GM18498 (cell line): Measurements from ENCODE around the gene MAGI2.
"Not testable (repeated sequence)": the region's sequence is repeated elsewhere in the genome, so short reads cannot be mapped to it uniquely, and the experiment has no call there.

ENCODE experiments used
- ATAC-seq: cut with Tn5 transposase; IDR thresholded peaks from one replicate; pipeline ENCODE4 v1.9.1; 2021; ENCODE audit warnings: mild to moderate bottlenecking, moderate library complexity; ENCODE audit not compliant: unreplicated experiment

MAGI2 gene

DNA sequence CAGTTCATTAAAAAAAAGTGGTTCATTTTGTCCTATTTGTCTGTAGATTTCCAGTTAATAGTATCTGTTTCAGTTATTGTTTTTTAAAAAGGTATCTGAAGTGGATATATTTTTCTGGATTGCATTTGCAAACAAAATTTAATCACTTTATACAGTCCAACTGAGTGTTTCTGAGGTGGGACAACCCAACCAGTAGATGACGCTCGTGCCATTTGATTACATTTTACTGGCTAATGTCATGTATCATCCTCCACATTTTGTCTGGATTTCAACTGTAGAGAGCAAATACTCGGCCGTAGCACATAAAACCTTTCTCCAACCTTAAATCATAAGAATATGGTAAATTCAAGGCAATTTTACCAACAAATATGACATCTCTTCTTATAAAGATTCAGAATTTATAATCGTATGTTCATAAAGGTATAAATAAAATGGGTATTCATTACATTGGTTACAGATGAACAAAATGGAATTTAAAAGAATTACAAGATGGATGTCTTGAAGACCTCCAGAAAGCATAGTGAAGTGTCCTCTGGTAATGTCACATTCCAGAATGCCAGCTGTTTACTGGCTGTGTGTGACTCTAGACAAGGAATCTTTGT is 865.9 kb downstream of the MAGI2 start:
- no peak for ATAC-seq

DNA sequence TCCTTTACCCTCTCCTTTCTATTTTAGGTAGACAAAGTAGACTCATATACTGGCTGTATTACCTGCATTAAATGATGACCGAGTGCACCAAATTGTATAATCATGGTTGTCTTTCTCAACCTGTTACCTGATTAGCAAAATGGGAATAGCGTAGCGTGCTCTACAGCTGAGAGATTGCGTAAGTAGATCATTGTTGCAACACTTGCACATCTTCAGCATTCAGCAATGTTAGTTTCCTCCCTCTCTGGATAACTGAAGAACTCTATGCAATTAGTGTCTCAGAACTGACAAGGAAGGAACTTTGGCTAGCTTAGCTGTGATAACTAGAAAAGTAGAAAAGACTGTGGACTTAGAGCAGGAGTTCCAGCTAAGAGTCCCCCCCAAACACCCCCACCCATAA is 867.5 kb downstream of the MAGI2 start:
- ATAC-seq = no peak

DNA sequence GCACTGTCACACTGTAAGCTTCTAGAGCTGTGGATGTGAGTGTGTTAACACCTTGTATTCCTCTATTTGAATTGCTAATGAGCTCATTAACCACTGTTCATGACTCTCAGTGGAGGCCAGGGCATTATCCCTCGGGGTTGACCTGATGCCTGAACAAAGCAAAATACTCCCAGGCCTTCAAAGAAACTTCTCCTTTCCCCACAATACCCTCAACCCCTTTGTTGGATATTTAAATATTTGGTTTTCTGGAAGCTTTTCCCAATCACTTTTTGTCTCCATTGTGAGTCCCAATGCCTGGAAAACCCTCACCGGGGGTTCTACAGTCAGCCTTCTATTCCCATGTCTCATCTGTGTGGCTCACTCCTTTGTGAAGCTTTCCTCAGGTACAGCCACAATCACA is 874.8 kb downstream of the MAGI2 start:
- ATAC-seq = no peak

DNA sequence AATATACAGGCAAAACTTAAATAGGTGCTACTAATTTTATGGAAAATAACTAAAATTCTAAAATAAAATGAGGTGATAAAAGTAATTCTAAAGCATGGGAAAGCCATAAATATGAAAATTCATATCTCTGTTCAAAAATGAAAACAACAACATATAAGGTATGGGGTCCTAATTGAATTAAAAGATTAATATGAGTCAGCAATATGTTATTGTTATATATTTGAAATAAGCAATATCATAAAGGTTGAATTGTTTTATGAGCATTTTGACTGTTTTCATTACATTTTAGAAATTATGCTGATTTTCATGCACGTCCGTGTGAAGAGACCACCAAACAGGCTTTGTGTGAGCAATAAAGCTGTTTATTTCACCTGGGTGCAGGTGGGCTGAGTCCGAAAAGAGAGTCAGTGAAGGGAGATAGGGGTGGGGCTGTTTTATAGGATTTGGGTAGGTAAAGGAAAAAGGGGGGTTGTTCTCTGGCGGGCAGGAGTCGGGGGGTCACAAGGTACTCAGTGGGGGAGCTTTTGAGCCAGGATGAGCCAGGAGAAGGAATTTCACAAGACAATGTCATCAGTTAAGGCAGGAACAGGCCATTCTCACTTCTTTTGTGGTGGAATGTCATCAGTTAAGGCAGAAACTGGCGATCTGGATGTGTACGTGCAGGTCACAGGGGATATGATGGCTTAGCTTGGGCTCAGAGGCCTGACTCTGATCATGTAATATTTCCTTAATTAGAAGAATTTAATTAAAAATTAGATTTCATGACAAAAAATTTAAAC is 876.1 kb downstream of the MAGI2 start:
- not testable (repeated sequence) for ATAC-seq

DNA sequence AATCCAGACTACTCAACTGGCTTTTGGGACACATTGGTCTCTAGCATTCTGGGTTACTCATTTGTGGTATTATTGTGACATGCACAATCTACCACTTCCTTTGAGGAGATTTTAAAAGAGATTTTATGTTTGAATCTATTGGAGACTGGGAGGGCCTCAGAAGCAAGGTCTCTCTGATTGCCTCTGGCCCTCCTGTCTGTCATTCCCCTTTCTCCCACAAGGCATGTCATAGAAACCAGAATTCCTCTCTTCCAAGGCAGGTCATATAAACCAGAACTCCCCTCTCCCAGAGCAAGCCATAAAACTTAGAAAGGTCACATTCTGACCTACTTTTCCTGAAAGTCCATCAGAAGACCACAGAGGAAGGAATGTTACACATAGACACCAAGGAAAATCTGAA is 877.2 kb downstream of the MAGI2 start:
- no peak for ATAC-seq

DNA sequence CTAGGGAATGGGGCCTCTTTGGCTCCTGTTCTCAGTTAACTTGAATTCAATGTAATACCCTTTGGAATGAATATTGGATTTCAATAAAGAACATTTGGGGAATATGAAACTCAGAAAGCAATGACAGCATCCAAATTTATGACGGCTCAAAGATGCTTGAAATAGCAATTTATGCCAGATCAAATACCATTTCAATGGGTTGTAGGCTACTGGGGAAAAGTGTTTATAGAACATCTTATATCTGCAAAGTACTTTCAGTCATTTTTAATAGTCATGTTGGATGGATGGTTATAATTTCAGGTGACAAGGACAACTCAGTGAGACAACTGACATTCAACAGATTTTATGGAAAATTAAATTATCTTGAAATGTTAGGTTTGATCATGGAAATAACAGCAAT is 882.2 kb downstream of the MAGI2 start:
- ATAC-seq = no peak

DNA sequence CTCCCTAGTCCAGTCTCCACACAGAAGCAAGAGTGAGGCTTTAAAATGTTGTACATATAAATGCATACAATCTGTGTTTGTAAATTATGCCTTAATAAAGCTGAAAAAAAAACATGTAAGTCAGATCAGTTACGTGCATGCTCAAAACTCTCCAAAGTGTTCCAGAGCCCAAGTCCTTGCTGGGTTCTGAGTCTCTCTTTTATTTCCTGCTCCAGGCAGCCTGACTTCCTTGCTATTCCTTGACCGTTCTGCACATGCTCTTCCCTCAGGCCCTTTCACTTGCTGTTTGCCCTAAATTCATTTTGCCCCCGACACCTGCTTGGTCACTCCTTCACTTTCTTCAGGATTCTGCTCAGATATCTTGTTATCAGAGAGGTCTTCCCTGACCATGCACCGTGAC is 884.8 kb downstream of the MAGI2 start:
- no peak for ATAC-seq

DNA sequence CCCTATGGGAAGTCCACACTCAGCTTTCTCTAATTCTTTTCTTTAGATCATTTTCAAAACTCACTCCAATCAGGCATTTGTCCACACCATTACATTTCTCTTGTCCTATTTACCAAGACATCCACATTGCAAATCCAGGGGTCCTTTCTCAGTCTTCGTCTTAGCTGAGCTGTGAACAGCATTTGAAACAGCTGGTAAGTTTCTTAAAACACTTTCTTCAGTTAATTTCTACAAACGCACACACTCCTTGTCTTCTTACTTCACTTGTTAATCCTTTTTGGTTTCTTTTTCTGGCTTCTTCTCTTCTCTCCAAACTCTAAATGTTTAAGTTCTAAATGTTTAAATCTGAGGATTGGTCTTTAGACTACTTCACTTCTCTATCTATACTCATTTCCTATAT is 885.6 kb downstream of the MAGI2 start:
- no peak for ATAC-seq

DNA sequence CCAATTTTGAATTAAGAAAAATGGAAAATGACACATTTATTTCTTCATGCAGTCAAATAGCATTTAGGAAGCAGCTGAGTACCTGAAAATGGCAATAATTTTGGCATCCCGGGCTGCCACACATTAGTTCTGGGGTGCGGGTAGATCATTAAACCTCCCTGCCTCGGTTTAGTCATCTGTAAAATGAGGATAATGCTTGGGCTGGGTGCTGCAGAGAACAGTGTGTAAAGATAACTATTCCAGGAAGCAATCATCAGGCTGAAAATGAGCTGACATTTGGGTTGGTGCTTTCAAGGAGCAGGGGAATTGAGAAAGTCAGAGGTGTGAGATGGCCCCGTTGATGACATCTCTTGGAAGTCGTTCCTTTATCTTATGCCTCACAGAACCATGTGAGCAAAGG is 887.7 kb downstream of the MAGI2 start:
- ATAC-seq = no peak

DNA sequence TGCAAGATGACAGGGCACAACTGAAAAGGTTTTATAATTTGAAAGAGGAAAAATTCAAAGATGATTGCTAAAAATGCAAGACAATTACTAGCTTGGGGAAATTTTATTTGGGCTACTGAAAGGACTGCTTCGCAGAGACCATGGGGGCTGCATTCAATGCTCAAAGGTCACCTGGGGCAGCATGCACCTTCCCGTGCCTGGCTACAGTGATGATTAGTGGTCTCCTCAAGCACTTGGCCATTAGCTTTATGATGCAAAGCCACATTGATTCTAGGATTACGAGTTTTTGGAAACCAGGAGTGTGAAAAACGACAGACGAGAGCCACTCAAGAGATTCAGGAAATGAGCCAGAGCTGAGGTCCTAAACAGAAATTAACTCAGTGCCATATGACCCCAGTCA is 890.3 kb downstream of the MAGI2 start:
- no peak for ATAC-seq

DNA sequence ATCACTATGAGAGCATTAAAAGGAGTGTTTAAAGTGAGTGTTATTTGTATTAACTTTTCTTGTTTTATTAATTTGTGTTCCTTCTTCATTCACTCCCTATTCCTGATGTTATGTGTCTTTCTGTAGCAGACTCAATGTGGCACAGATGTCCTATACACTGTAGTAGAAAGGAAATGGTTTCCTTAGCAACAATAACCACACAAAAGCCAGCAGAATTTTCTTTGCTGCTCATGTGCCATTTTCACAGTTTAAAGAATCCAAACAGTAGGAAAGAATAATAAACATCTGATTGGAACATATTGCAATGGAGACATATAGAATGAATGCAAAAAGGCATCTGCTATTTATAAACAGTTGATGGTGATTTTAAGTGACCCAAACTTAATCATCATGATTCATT is 891.3 kb downstream of the MAGI2 start:
- ATAC-seq = no peak

DNA sequence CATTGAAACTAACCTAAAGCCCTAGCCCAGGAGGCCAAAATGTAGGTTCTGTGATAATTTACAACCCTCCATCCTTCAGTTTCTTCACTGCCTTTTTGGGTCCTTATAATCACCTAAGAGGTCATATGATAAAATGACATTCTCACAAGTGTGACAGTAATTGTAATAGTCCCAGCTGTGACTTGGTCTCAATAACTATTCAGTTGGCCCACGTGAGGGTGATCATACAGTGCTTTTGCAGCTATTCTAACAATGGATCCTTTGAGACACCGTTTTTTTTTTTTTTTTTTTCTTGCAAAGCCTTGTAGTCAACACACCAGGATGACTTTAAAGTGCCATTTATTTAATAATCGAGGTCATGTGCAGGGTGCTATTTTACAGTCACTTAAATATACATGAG is 894.9 kb downstream of the MAGI2 start:
- ATAC-seq = no peak

DNA sequence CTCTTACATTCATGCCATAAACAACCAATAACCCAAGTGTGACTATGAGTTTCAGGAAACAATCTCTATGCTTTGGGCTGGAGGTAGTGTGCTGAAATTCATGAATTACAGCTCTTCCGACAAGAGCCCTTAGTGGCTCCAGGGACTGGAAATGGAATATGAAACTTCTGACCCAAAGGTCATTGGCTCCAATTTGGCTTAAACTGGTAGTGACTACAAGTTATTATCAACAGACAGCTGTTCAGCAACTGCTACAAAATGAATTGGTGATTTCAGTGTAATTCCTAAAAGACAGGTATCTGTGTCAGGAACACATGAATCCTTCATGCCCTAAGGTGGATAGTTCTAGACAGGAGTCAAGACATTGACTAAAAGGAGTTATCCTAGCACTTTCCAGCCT is 909.5 kb downstream of the MAGI2 start:
- no peak for ATAC-seq

DNA sequence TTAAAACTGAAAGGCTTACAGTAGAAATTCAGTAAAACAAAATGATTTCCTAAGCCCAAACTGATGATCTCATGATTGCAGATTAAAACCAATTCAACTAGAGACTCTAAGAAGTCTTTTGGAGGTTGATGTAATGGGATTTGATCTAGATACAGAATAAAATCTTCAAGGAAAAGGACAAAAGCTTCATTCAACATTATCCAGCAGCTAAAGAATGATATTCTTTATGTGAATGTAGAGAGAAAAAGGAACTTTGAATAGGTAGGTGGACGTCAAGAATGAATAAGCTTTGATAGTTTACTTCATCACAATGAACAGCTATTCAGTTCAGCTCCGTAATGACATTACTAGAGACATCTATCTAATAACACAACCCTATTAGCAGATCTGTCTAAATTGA is 910.5 kb downstream of the MAGI2 start:
- no peak for ATAC-seq

DNA sequence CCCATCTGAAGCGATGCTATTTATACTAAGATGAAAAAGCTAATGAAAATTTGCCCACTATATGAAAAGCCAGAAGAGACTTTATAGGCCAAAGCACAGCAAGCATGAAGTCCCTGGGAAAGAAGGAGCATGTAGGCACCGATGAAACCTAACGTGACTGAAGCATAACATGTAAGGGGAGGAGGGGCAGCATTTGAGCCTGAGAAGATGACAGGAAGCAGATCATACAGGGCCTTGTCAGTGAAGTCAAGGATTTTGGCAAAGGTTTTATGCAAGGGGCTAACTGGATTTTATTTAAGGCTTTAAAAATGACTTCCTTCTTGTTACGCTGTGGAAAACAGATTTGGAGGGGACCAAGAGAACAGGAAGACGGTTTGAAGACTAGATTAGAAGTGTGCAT is 910.9 kb downstream of the MAGI2 start:
- no peak for ATAC-seq

DNA sequence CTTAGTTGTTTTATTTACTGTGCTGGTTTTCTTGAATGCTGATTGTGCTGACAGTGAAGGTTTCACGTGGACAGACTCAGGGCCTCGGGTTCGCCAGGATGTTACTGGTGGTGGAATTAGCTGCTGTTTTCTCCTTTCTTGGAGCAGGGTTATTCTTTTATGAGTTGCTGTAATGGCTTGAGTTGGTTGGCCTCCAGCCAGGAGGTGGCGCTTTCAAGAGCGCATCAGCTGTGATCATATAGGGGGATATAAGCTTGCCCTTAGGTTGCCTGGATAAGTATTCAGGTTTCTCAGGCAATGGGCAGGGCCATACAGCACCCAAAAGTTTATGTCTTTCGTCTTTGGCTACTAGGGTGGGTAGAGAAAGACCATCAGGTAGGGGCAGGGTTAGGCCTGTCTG is 913.6 kb downstream of the MAGI2 start:
- ATAC-seq = no peak

DNA sequence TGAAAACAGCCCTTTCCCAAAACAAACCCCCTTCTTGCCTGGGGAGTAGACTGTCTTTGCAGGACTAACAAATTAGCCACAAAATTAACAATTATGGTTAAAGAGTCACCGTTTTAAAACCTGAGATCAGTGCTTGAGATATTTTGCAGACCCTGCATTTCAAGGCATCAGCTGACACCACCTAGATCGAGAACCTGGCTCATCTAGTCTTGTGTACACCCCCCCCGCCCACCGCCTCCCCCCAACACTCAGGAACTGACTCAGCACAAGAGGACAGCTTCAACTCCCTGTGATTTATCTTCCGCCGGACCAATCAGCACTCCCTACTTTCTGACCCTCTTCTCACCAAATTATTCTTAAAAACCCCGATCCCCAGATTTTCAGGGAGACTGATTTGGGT is 917.8 kb downstream of the MAGI2 start:
- ATAC-seq = no peak

DNA sequence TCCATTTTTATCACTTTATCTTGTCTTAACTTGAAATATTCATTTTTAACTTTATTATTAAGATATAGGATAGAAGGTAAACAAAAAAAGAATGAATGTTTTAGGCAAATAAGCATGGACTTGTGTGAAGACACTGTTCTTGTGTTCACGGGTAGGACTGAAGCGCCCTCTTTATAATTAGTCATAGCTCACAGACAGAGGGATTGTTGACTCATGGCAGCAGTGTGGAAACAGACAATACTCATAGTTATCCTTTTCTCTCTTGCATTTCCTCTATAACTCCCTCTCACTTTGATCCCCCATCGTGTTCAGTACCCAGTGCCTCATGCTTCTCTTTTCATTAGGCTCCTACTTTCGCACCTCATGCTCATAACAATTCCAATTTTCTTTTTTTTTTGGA is 923.1 kb downstream of the MAGI2 start:
- ATAC-seq = no peak

DNA sequence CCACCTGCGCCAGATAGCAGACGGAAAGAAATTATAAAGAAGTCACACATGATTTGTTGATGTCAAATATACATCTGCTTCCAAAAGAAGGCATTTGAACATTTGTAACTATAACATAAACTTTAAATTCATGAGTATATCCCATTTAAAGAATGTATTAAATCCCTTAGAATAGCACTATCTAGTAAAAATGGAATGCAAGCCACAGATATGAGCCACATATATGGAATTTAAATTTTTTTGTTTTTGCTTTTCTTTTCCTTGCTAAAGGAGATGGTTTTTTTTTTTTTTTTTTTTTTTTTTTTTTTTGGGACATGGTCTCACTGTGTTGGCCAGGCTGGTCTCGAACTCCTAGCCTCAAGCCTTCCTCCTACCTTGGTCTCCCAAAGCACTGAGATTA is 924.1 kb downstream of the MAGI2 start:
- ATAC-seq = no peak

DNA sequence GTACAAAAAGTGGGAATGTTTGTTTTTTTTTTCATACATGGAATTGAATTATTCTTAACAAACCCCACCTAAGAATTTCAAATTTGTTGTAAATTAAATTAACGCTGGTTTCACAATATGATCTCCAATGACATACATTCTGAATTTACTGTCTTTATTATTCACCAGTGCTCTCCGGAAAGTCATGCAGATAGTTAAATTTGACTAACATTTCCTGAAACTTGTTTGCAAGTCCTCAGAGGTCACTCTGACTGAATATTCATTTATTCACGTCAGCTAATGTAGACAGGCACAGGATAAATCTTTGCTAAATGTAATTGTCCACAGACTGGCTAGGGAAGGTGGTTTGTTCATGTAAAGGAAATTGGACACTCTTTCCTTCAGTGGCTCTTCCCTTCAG is 924.5 kb downstream of the MAGI2 start:
- ATAC-seq = no peak

DNA sequence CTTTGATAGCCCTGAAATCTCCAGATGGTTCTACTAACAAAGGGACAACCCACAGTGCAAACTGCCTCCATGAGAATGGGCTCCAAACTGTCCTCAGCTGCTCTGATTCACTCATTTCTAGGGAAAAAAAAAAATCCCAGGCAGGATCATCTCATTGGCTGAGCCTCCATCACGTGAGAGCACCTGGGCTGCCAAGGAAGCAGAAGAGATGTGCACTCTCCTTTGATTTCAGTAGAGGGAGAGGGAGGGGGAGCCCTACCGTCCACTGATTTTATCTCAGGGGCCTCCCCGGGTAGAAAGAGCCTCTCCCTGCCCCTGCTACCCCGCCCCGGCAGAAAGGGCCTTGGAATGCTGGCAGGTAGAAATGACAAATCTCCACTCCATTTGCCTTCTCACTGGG is 929.5 kb downstream of the MAGI2 start:
- no peak for ATAC-seq

DNA sequence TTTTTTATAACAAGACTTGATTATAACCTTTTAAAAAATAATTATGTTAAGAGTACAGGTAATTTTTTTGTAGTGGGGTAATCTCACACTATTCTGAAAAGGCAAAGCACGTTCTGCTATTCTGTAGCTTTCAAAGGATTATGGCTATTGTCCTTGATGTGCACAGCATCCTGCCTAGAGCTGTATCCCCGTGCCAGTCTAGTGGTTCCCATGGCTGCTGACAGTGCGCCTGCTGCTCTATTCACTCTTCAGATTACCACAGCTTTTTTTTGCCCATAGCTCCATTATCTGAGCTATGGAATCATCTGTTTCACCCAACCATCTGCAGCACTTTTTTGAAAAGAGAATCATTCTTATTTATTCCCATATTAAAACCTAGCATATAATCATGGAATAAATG is 931.5 kb downstream of the MAGI2 start:
- no peak for ATAC-seq

DNA sequence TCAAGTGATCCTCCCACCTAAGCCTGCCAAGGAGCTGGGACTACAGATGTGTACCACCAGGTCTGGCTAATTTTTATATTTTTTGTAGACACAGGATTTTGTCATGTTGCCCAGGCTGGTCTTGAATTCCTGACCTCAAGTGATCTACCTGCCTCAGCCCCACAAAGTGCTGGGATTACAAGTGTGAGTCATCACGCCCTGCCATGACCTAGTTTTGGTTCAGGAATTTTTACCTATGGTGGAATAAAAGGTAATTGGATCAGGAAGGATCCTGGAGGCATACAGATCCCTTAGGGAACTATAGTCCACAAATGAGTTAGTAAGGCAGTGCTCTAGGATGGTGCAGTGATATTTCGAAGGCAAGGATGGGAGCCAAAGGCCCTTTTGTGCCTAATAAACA is 937.0 kb downstream of the MAGI2 start:
- no peak for ATAC-seq
